H9 (cell line): Measurements from ENCODE around the gene ATRN. TPM values are rescaled to one million over a fixed set of nuclear protein-coding genes. Genes with fewer than 3 reads are reported as not detected.

Experiments
- DNase-seq: peaks from one replicate; pipeline ENCODE4 v3.0.0-alpha.2; 2017
- H2AFZ ChIP-seq: one replicate; pipeline ENCODE4 v1.6.1; 2013; ENCODE audit warnings: mild to moderate bottlenecking, low read length, control low read depth, moderate library complexity
- H2AK5ac ChIP-seq: 2 replicates; pipeline ENCODE4 v1.6.1; 2013; ENCODE audit warnings: low read length, control low read depth, mixed read lengths; ENCODE audit not compliant: insufficient read length
- H2BK120ac ChIP-seq: one replicate; pipeline ENCODE4 v1.6.1; 2013; ENCODE audit warnings: low read depth, mild to moderate bottlenecking, low read length, control low read depth, inconsistent platforms; ENCODE audit not compliant: poor library complexity, severe bottlenecking
- H2BK12ac ChIP-seq: 2 replicates; pipeline ENCODE4 v1.6.1; 2013; ENCODE audit warnings: low read length, control low read depth, mixed read lengths, low read depth; ENCODE audit not compliant: insufficient read length
- H2BK15ac ChIP-seq: 2 replicates; pipeline ENCODE4 v1.6.1; 2013; ENCODE audit warnings: low read depth, low read length, control low read depth
- H2BK20ac ChIP-seq: one replicate; pipeline ENCODE4 v1.6.1; 2013; ENCODE audit warnings: low read depth, mild to moderate bottlenecking, low read length, control low read depth, inconsistent platforms; ENCODE audit not compliant: poor library complexity, severe bottlenecking
- H2BK5ac ChIP-seq: 2 replicates; pipeline ENCODE4 v1.6.1; 2013; ENCODE audit warnings: low read length, control low read depth, mixed read lengths; ENCODE audit not compliant: insufficient read length
- H3K14ac ChIP-seq: 2 replicates; pipeline ENCODE4 v1.6.1; 2013; ENCODE audit warnings: low read length, control low read depth; ENCODE audit not compliant: insufficient read depth
- H3K18ac ChIP-seq: 2 replicates; pipeline ENCODE4 v1.6.1; 2013; ENCODE audit warnings: low read depth, mild to moderate bottlenecking, mixed read lengths, low read length, control low read depth; ENCODE audit not compliant: insufficient read length
- H3K23ac ChIP-seq: 2 replicates; pipeline ENCODE4 v1.6.1; 2013; ENCODE audit warnings: low read length, control low read depth, mixed read lengths, low read depth; ENCODE audit not compliant: insufficient read length
- H3K23me2 ChIP-seq: 2 replicates; pipeline ENCODE4 v1.6.1; 2013; ENCODE audit warnings: low read depth, mild to moderate bottlenecking, mixed read lengths, low read length, control low read depth; ENCODE audit not compliant: insufficient read length, poor library complexity, severe bottlenecking
- H3K27ac ChIP-seq: 2 replicates; pipeline ENCODE4 v1.5.1; 2013; ENCODE audit warnings: low read length, control low read depth, mixed read lengths, low read depth; ENCODE audit not compliant: insufficient read length
- H3K27me3 ChIP-seq: 2 replicates; pipeline ENCODE4 v1.6.1; 2013; ENCODE audit warnings: low read length, control low read depth, inconsistent platforms; ENCODE audit not compliant: insufficient read depth
- H3K4ac ChIP-seq: 2 replicates; pipeline ENCODE4 v1.6.1; 2013; ENCODE audit warnings: low read depth, mild to moderate bottlenecking, control low read depth, inconsistent platforms, low read length, moderate library complexity
- H3K4me1 ChIP-seq: 2 replicates; pipeline ENCODE4 v1.6.1; 2013; ENCODE audit warnings: low read length, control low read depth, inconsistent platforms; ENCODE audit not compliant: insufficient read depth
- H3K4me2 ChIP-seq: 2 replicates; pipeline ENCODE4 v1.6.1; 2013; ENCODE audit warnings: low read length, control low read depth, mixed read lengths; ENCODE audit not compliant: insufficient read length, insufficient read depth
- H3K56ac ChIP-seq: 2 replicates; pipeline ENCODE4 v1.6.1; 2013; ENCODE audit warnings: low read depth, mild to moderate bottlenecking, mixed read lengths, low read length, control low read depth; ENCODE audit not compliant: insufficient read length
- H3K79me1 ChIP-seq: 2 replicates; pipeline ENCODE4 v1.6.1; 2013; ENCODE audit warnings: low read depth, mild to moderate bottlenecking, moderate library complexity, low read length, control low read depth, inconsistent platforms; ENCODE audit not compliant: insufficient read depth, poor library complexity, severe bottlenecking
- H3K79me2 ChIP-seq: 2 replicates; pipeline ENCODE4 v1.6.1; 2013; ENCODE audit warnings: low read length, control low read depth, inconsistent platforms; ENCODE audit not compliant: insufficient read depth
- H3K9ac ChIP-seq: 2 replicates; pipeline ENCODE4 v1.6.1; 2013; ENCODE audit warnings: low read length, control low read depth, mixed read lengths; ENCODE audit not compliant: insufficient read length; ENCODE audit errors: extremely low read depth
- H3K9me3 ChIP-seq: one replicate; pipeline ENCODE4 v1.6.1; 2013; ENCODE audit warnings: low read depth, low read length, inconsistent platforms; ENCODE audit not compliant: control insufficient read depth
- H3T11ph ChIP-seq: one replicate; pipeline ENCODE4 v1.6.1; 2013; ENCODE audit warnings: mild to moderate bottlenecking, low read length, control low read depth, inconsistent platforms
- H4K20me1 ChIP-seq: one replicate; pipeline ENCODE4 v1.6.1; 2013; ENCODE audit not compliant: control insufficient read depth, insufficient read length, insufficient read depth
- H4K5ac ChIP-seq: 2 replicates; pipeline ENCODE4 v1.6.1; 2013; ENCODE audit warnings: low read depth, mild to moderate bottlenecking, mixed read lengths, low read length, control low read depth; ENCODE audit not compliant: insufficient read length
- H4K8ac ChIP-seq: replicated peaks from 2 replicates; pipeline ENCODE4 v1.6.1; 2013; ENCODE audit warnings: low read length, control low read depth, mixed read lengths, low read depth; ENCODE audit not compliant: insufficient read length
- H4K91ac ChIP-seq: 2 replicates; pipeline ENCODE4 v1.6.1; 2013; ENCODE audit warnings: low read depth, mild to moderate bottlenecking, moderate library complexity, mixed read lengths, low read length, control low read depth; ENCODE audit not compliant: insufficient read length
- H3K27ac Mint-ChIP-seq, 3 experiments: 2 replicates in 2 of 3; 3 replicates in 1 of 3; pipeline ENCODE4 v1.8.0; 2020 to 2021; ENCODE audit warnings: mixed read lengths in 3 of 3, mild to moderate bottlenecking in 1 of 3, moderate library complexity in 1 of 3
- H3K27me3 Mint-ChIP-seq: 2 replicates; pipeline ENCODE4 v1.8.0; 2021; ENCODE audit warnings: low read depth, mild to moderate bottlenecking, moderate library complexity, mixed read lengths
- H3K36me3 Mint-ChIP-seq, 3 experiments: 2 replicates in 2 of 3; 3 replicates in 1 of 3; pipeline ENCODE4 v1.8.0; 2020 to 2021; ENCODE audit warnings: low read depth in 3 of 3, mixed read lengths in 3 of 3; ENCODE audit not compliant: insufficient read depth in 1 of 3
- H3K4me1 Mint-ChIP-seq, 2 experiments: 2 replicates each; pipeline ENCODE4 v1.8.0; 2020; ENCODE audit warnings: mixed read lengths in 2 of 2
- H3K4me3 Mint-ChIP-seq, 2 experiments: 2 replicates in 1 of 2; 3 replicates in 1 of 2; pipeline ENCODE4 v1.8.0; 2020 to 2021; ENCODE audit warnings: mild to moderate bottlenecking in 2 of 2, mixed read lengths in 2 of 2, moderate library complexity in 1 of 2
- H3K9me3 Mint-ChIP-seq, 2 experiments: 2 replicates in 1 of 2; 3 replicates in 1 of 2; pipeline ENCODE4 v1.8.0; 2020; ENCODE audit warnings: mild to moderate bottlenecking in 2 of 2, mixed read lengths in 2 of 2, moderate library complexity in 1 of 2
- CTCF ChIP-seq: fragments of 200-600 bp; sonication (generic); conservative IDR thresholded peaks from 3 replicates; pipeline ENCODE4 v1.8.0; 2021; ENCODE audit warnings: antibody characterized with exemption, mild to moderate bottlenecking
- WGBS: extraction: QIAGEN DNeasy Blood & Tissue Kit; methylation state at CpG from one replicate; pipeline ENCODE4 v1.1.7; 2013; ENCODE audit warnings: missing lambda C conversion rate, low lambda C conversion rate, mixed read lengths; ENCODE audit not compliant: insufficient read length; ENCODE audit errors: extremely low coverage; 5-methylcytosine and 5-hydroxymethylcytosine counted together
- total RNA-seq: library from RNA; stranded (reverse); gene quantifications from 2 replicates; pipeline ENCODE4 v1.2.1, GENCODE V29; 2021

ATRN gene
- total RNA-seq, 1 experiment from 2014 or later, result 23.1 TPM

GRCh38 chr20:3572151-3572550 is 101.3 kb downstream of the ATRN start:
- Histone ChIP-seq H3K79me1 (no peaks in the 10 kb centered on the region), H3K14ac (no peak overlapping the region), H3K79me2 (no peaks in the 10 kb centered on the region), H3K9ac (no peak overlapping the region), H2BK120ac (no peak overlapping the region), H4K8ac (no peak overlapping the region), H3K4me1 (no peaks in the 10 kb centered on the region), H2AFZ (no peak overlapping the region), H3K4me2 (no peak overlapping the region), H3K27ac (no peak overlapping the region), H4K91ac (no peak overlapping the region), H3K56ac (no peak overlapping the region), H2BK20ac (no peak overlapping the region), H2AK5ac (no peak overlapping the region), H3K4ac (no peak overlapping the region), H3K23ac (no peak overlapping the region), H2BK12ac (no peak overlapping the region), H2BK15ac (no peak overlapping the region), H4K5ac (no peak overlapping the region), H4K20me1 (no peaks in the 10 kb centered on the region), H2BK5ac (no peak overlapping the region), H3K27me3 (no peaks in the 10 kb centered on the region), H3K9me3 (no peaks in the 10 kb centered on the region), H3K18ac (no peak overlapping the region), H3T11ph (no peak overlapping the region), H3K23me2 (no peaks in the 10 kb centered on the region)
- no peak overlapping the region for H3K4me3 Mint-ChIP-seq
- no peak overlapping the region for H3K27ac Mint-ChIP-seq
- TF ChIP-seq CTCF, result no peak
- H3K9me3 Mint-ChIP-seq, result no peaks in the 10 kb centered on the region
- no peaks in the 10 kb centered on the region for H3K4me1 Mint-ChIP-seq
- DNase-seq, result no peak
- WGBS, result no CpG with 5 or more reads among the region's 1 CpG
- peaks cover 3 to 12% (median 7%) of the 10 kb centered on the region in 3 experiments; a peak in 6 of 7 replicates for H3K36me3 Mint-ChIP-seq
- H3K27me3 Mint-ChIP-seq, result no peaks in the 10 kb centered on the region
